HFFc6 (cell line): Measurements from ENCODE around the gene SETD9. TPM values are rescaled to one million over a fixed set of nuclear protein-coding genes. Genes with fewer than 3 reads are reported as not detected.
A peak's percentile ranks its signal among the peaks of the same experiment; 100 is the strongest.

Experiments used
- DNase-seq: peaks from one replicate; pipeline ENCODE4 v3.0.0-alpha.2; 2018
- H3K27ac Mint-ChIP-seq: 2 replicates; pipeline ENCODE4 v1.8.0; 2020; ENCODE audit warnings: mild to moderate bottlenecking, mixed read lengths
- H3K27me3 Mint-ChIP-seq: 2 replicates; pipeline ENCODE4 v1.8.0; 2021; ENCODE audit warnings: mild to moderate bottlenecking, moderate library complexity, mixed read lengths; ENCODE audit not compliant: insufficient read depth
- H3K36me3 Mint-ChIP-seq: 2 replicates; pipeline ENCODE4 v1.8.0; 2021; ENCODE audit warnings: low read depth, mixed read lengths
- H3K4me1 Mint-ChIP-seq: 2 replicates; pipeline ENCODE4 v1.8.0; 2020; ENCODE audit warnings: low read depth, mixed read lengths
- H3K4me3 Mint-ChIP-seq: 2 replicates; pipeline ENCODE4 v1.8.0; 2020; ENCODE audit warnings: mild to moderate bottlenecking, moderate library complexity, mixed read lengths
- H3K9me3 Mint-ChIP-seq: 2 replicates; pipeline ENCODE4 v1.8.0; 2020; ENCODE audit warnings: mild to moderate bottlenecking, mixed read lengths
- total RNA-seq, 6 experiments: library from RNA; stranded (reverse); fragmentation: NEBNext Ultra II Directional; extraction: Animal tissue kit (Norgen Biotek cat#: 25700); gene quantifications; 2 replicates in 1 of 6; 3 replicates in 5 of 6; pipeline ENCODE4 v1.2.3, GENCODE V29; 2021
- TF ChIP-seq, protein P1 (sequence below): fragments of 200-600 bp; sonication (generic); IDR thresholded peaks from 2 replicates; pipeline ENCODE4 v1.5.0; 2021; ENCODE audit warnings: antibody characterized with exemption, mild to moderate bottlenecking

Gene SETD9
- total RNA-seq, 6 experiments from 2014 or later, result 7.4 to 10.3 (median 9.1) TPM

DNA sequence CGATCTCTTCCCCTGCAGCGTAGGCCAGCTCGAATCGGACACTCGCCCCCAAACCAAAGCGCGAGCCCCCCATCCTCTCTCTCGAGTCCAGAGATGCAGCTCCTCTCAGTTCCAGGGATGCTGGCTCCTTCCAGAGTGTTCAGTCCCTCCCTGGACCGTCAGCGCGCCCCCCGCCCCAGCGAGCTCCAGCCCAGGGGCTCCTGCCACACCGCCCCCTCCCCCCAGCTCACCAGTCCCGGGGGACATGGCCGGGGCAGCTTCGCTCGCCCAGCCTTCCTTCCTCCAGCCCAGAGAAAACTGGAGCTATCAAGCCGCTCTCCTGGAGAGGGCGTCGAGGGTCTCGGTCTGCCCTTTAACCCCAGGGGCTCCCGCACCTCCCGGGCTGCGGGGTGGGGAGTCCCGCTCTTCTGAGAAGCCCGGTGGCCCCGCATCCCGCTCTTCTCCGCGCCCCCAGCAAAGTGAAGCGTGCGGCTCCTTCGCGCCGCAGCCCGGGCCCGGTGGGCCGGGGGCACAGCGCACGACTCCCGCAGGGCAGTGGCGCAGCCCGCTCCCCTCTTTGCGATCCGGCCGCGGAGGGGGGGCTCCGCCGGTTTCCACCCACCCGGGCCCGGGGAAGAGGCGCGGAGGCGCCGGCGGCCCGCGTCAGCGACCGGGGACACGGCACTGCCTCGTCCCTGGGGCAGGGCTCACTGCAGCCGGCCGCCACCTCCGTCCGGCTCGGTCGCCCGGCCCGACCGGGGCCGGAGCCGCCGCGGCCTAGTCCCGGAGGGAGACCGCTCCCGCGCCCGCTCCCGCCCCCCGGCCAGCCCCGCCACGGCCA, 41.9 kb downstream of the SETD9 start:
- H3K36me3 Mint-ChIP-seq, result no peaks in the 10 kb centered on the region

DNA sequence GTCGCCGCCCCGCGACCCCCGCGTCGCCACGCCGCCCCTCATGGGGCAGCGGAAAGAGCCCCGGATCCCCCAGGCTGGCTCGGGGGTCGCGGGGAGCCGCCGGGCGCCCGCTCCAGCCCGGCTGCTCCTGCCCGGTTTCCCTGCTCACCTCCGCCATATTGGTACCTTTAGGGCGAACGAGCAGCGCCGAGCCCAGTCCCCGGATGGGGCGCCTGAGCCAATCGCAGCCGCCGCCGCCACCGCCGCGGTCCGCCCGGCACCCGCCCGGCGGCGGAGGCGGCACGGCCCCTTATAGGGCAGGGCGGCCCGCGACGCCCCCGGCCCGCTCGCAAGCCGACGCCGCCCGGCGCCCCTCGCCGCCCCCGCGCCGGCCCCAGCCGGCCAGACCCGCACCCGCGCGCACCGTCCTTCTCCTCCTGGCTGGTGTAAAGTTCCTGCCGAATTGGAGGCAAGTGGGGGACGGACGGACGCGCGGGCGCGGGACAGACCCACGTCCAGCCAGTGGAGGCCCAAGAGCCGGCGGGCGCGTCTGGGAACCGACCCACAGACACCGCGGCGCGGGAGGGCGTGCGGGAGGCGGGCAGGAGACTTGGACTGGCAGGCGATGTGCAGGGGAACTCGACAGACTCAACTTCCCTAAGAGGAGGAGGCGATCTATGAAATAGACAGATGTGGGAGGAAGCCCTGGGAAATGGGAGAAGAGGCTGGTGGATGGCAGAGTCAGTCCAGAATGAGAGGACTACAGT, 42.7 kb downstream of the SETD9 start, which contains the start of gene MIER3:
MIER3 (minus strand) TSS at position 178 of the 746 bp plus-strand sequence; CDS start at position 157, 21 bp downstream.
- no peaks in the 10 kb centered on the region for H3K9me3 Mint-ChIP-seq
- TF ChIP-seq, protein P1, sequence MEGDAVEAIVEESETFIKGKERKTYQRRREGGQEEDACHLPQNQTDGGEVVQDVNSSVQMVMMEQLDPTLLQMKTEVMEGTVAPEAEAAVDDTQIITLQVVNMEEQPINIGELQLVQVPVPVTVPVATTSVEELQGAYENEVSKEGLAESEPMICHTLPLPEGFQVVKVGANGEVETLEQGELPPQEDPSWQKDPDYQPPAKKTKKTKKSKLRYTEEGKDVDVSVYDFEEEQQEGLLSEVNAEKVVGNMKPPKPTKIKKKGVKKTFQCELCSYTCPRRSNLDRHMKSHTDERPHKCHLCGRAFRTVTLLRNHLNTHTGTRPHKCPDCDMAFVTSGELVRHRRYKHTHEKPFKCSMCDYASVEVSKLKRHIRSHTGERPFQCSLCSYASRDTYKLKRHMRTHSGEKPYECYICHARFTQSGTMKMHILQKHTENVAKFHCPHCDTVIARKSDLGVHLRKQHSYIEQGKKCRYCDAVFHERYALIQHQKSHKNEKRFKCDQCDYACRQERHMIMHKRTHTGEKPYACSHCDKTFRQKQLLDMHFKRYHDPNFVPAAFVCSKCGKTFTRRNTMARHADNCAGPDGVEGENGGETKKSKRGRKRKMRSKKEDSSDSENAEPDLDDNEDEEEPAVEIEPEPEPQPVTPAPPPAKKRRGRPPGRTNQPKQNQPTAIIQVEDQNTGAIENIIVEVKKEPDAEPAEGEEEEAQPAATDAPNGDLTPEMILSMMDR, result no peak
- H3K4me3 Mint-ChIP-seq, result peak within 1 kb of the TSS; percentile 99
- peaks cover 22% of the 10 kb centered on the region for H3K4me1 Mint-ChIP-seq
- H3K36me3 Mint-ChIP-seq, result no peaks in the 10 kb centered on the region
- peak; percentile 72 for DNase-seq
- H3K27ac Mint-ChIP-seq, result peak within 1 kb of the TSS; percentile 91
- H3K27me3 Mint-ChIP-seq, result peaks cover 3% of the 10 kb centered on the region

More for the DNA sequence above, 41.9 kb downstream of the SETD9 start:
- TF ChIP-seq, protein P1, result no peak
- H3K4me3 Mint-ChIP-seq, result peak overlapping the region; percentile 99
- H3K9me3 Mint-ChIP-seq, result no peaks in the 10 kb centered on the region
- H3K27me3 Mint-ChIP-seq, result no peaks in the 10 kb centered on the region; the same call in 1 of the 2 replicates
- peaks cover 22% of the 10 kb centered on the region for H3K4me1 Mint-ChIP-seq
- H3K27ac Mint-ChIP-seq, result peak overlapping the region; percentile 91
- no peak for DNase-seq

DNA sequence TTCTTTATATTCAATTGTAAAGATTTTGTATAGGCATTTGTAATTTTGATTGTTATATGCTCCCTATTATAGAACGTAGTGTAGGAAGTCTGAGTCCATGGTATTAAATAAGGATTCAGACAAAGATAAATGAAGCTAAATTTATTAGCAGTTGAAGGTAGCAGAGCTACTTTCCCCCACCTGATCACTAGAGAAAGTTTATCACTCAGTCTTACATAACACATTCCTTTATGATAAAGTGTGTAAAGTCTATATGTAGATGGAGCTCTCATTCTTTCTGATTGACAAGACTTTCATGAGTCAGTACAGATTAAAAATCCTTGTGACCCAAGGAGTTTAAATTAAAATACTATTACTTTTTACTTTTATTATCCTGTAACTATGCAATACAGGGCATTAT, 44.9 kb downstream of the SETD9 start:
- Mint-ChIP-seq H3K9me3 (no peaks in the 10 kb centered on the region), H3K4me3 (no peak overlapping the region), H3K4me1 (peaks cover 22% of the 10 kb centered on the region), H3K27ac (no peak overlapping the region), H3K27me3 (peaks cover 11% of the 10 kb centered on the region), H3K36me3 (no peaks in the 10 kb centered on the region)
- TF ChIP-seq, protein P1, result no peak
- no peak for DNase-seq

DNA sequence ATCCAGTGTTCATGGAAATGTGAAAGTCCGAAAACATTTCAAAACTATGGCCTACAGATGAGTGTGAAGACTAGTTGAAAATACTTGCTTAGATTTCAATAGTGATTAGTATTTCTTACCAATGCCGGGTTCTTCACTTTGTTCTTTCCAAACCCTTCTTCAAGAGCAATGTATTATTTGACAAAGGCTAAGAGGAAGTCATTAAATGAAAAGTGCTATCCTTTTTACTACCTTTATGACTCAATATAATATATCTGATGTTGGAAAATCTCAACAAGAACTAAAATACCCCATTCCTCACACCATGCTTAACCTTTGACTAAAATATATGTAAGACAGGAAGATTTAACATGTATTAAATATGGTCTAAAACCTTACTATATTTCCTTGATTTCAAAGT, 49.2 kb downstream of the SETD9 start:
- TF ChIP-seq, protein P1, result no peak
- Mint-ChIP-seq H3K4me3 (no peak overlapping the region), H3K27me3 (peaks cover 25% of the 10 kb centered on the region), H3K27ac (no peak overlapping the region), H3K4me1 (no peaks in the 10 kb centered on the region), H3K9me3 (no peaks in the 10 kb centered on the region), H3K36me3 (no peaks in the 10 kb centered on the region)
- no peak for DNase-seq

DNA sequence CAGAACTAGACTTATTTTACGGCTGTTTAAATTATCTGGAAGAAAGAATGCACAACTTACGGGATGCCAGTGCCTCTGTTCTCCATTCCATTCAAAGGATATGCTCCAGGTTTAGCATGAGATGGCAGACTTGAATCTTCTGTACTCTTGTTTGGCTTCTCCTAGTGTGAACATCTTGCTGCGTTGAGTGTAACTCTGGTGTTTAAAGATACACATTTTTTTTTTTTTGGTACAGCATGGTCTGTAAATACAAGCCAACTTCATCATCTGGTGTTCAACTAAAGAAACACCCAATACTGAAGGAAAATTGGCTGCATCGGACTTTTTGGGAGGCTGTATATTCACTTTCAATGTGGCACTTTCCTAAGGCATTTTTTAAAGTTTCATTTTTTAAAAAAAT, 49.9 kb downstream of the SETD9 start:
- Mint-ChIP-seq H3K4me3 (no peak overlapping the region), H3K27ac (no peak overlapping the region), H3K36me3 (no peaks in the 10 kb centered on the region), H3K4me1 (no peaks in the 10 kb centered on the region), H3K27me3 (peaks cover 31% of the 10 kb centered on the region), H3K9me3 (no peaks in the 10 kb centered on the region)
- no peak for DNase-seq
- TF ChIP-seq, protein P1, result no peak
